Activated naive CD8-positive, alpha-beta T cell treated with anti-CD3 and anti-CD28 coated beads, Interleukin-2, amount 50 U/mL, for 16 hours (primary cell): ENCODE measurements around the gene SLC35C1.
"Not testable (repeated sequence)": the region's sequence is repeated elsewhere in the genome, so short reads cannot be mapped to it uniquely, and the experiment has no call there.

Experiments
- DNase-seq: peaks from one replicate; pipeline ENCODE4 v3.0.0-alpha.2; 2020; ENCODE audit warnings: low read depth, low spot score

Gene SLC35C1

GRCh38 chr11:45788887-45789286, 16.1 kb upstream of the SLC35C1 start:
- DNase-seq: no peak

GRCh38 chr11:45791524-45791923, 13.4 kb upstream of the SLC35C1 start:
- no peak for DNase-seq

GRCh38 chr11:45794169-45794568, 10.8 kb upstream of the SLC35C1 start:
- DNase-seq: no peak

GRCh38 chr11:45795379-45795778, 9.6 kb upstream of the SLC35C1 start:
- DNase-seq: no peak

- no peak for DNase-seq
Measured at GRCh38 chr11:45796461-45796861, 8.5 kb upstream of the SLC35C1 start.

GRCh38 chr11:45798793-45799441, 6.0 kb upstream of the SLC35C1 start:
- DNase-seq: no peak

- no peak for DNase-seq
Measured at GRCh38 chr11:45799562-45799961, 5.4 kb upstream of the SLC35C1 start.

- DNase-seq: no peak
Measured at GRCh38 chr11:45800261-45800660, 4.7 kb upstream of the SLC35C1 start.

GRCh38 chr11:45801723-45802315, 3.1 kb upstream of the SLC35C1 start:
- no peak for DNase-seq

- no peak for DNase-seq
Measured at GRCh38 chr11:45802531-45803317, 2.2 kb upstream of the SLC35C1 start.

- peak; percentile 21 for DNase-seq
Measured at GRCh38 chr11:45803971-45804760, 783 bp upstream of the SLC35C1 start.

GRCh38 chr11:45805305-45806071, 539 bp downstream of the SLC35C1 start:
- DNase-seq: no peak

GRCh38 chr11:45806072-45806933, 1.4 kb downstream of the SLC35C1 start:
- no peak for DNase-seq

GRCh38 chr11:45806937-45807791, 2.2 kb downstream of the SLC35C1 start:
- DNase-seq: no peak

GRCh38 chr11:45807792-45808238, 2.9 kb downstream of the SLC35C1 start:
- no peak for DNase-seq

- DNase-seq: not testable (repeated sequence)
Measured at GRCh38 chr11:45808427-45808826, 3.5 kb downstream of the SLC35C1 start.

GRCh38 chr11:45809456-45810395, 4.8 kb downstream of the SLC35C1 start:
- DNase-seq: no peak
